Measurements from ENCODE around the gene PHACTR2. TPM values are rescaled to one million over a fixed set of nuclear protein-coding genes. Genes with fewer than 3 reads are reported as not detected.
A peak's percentile ranks its signal among the peaks of the same experiment; 100 is the strongest.

PHACTR2 gene
- total and polyA plus RNA-seq, 2 donors: 5.5 to 9.8 TPM

GRCh38 chr6:143746202-143747119 is 68.7 kb downstream of the PHACTR2 start:
- no peaks in the 10 kb centered on the region for H3K4me1 ChIP-seq (ENCODE audit: control insufficient read depth in 2 of 2, insufficient read depth in 2 of 2, low read length in 2 of 2)
- no peak for DNase-seq (ENCODE audit: low read depth in 6 of 9, low spot score in 9 of 9)
- peak overlapping the region in 1 of 2 donors; percentile 19 for H3K27ac ChIP-seq (ENCODE audit: low read depth in 1 of 2, low read length in 1 of 2)
- no peaks in the 10 kb centered on the region for H3K27me3 ChIP-seq (ENCODE audit: control insufficient read depth in 2 of 2, insufficient read depth in 1 of 2, low read length in 1 of 2)
- H3K9me3 ChIP-seq (ENCODE audit: control insufficient read depth in 2 of 2, insufficient read depth in 1 of 2, low read length in 1 of 2): no peaks in the 10 kb centered on the region
- H3K4me3 ChIP-seq (ENCODE audit: low read length in 2 of 2): no peak overlapping the region
- no peaks in the 10 kb centered on the region for H3K36me3 ChIP-seq (ENCODE audit: control insufficient read depth in 2 of 2, insufficient read depth in 2 of 2, low read length in 1 of 2)
- 95% methylated on average over 12 of the region's 12 CpGs for WGBS

GRCh38 chr6:143747347-143747842 is 69.6 kb downstream of the PHACTR2 start:
- Histone ChIP-seq H3K4me1 (ENCODE audit: control insufficient read depth in 2 of 2, insufficient read depth in 2 of 2, low read length in 2 of 2) (no peaks in the 10 kb centered on the region), H3K9me3 (ENCODE audit: control insufficient read depth in 2 of 2, insufficient read depth in 1 of 2, low read length in 1 of 2) (no peaks in the 10 kb centered on the region), H3K27ac (ENCODE audit: low read depth in 1 of 2, low read length in 1 of 2) (no peak overlapping the region), H3K4me3 (ENCODE audit: low read length in 2 of 2) (no peak overlapping the region), H3K36me3 (ENCODE audit: control insufficient read depth in 2 of 2, insufficient read depth in 2 of 2, low read length in 1 of 2) (no peaks in the 10 kb centered on the region), H3K27me3 (ENCODE audit: control insufficient read depth in 2 of 2, insufficient read depth in 1 of 2, low read length in 1 of 2) (no peaks in the 10 kb centered on the region)
- DNase-seq (ENCODE audit: low read depth in 6 of 9, low spot score in 9 of 9): no peak
- WGBS: 97% methylated on average over 8 of the region's 8 CpGs

GRCh38 chr6:143749891-143750290 is 72.1 kb downstream of the PHACTR2 start:
- H3K4me3 ChIP-seq (ENCODE audit: low read length in 2 of 2): no peak overlapping the region
- no peak for DNase-seq (ENCODE audit: low read depth in 6 of 9, low spot score in 9 of 9)
- no peaks in the 10 kb centered on the region for H3K9me3 ChIP-seq (ENCODE audit: control insufficient read depth in 2 of 2, insufficient read depth in 1 of 2, low read length in 1 of 2)
- no peaks in the 10 kb centered on the region for H3K36me3 ChIP-seq (ENCODE audit: control insufficient read depth in 2 of 2, insufficient read depth in 2 of 2, low read length in 1 of 2)
- no peak overlapping the region for H3K27ac ChIP-seq (ENCODE audit: low read depth in 1 of 2, low read length in 1 of 2)
- no peaks in the 10 kb centered on the region for H3K27me3 ChIP-seq (ENCODE audit: control insufficient read depth in 2 of 2, insufficient read depth in 1 of 2, low read length in 1 of 2)
- no peaks in the 10 kb centered on the region for H3K4me1 ChIP-seq (ENCODE audit: control insufficient read depth in 2 of 2, insufficient read depth in 2 of 2, low read length in 2 of 2)
- 90% methylated on average over 1 of the region's 1 CpG for WGBS

- no peak overlapping the region for H3K4me3 ChIP-seq (ENCODE audit: low read length in 2 of 2)
- H3K9me3 ChIP-seq (ENCODE audit: control insufficient read depth in 2 of 2, insufficient read depth in 1 of 2, low read length in 1 of 2): no peaks in the 10 kb centered on the region
- H3K36me3 ChIP-seq (ENCODE audit: control insufficient read depth in 2 of 2, insufficient read depth in 2 of 2, low read length in 1 of 2): no peaks in the 10 kb centered on the region
- H3K4me1 ChIP-seq (ENCODE audit: control insufficient read depth in 2 of 2, insufficient read depth in 2 of 2, low read length in 2 of 2): no peaks in the 10 kb centered on the region
- WGBS: 94% methylated on average over 3 of the region's 3 CpGs
- H3K27me3 ChIP-seq (ENCODE audit: control insufficient read depth in 2 of 2, insufficient read depth in 1 of 2, low read length in 1 of 2): no peaks in the 10 kb centered on the region
- DNase-seq (ENCODE audit: low read depth in 6 of 9, low spot score in 9 of 9): no peak
- no peak overlapping the region for H3K27ac ChIP-seq (ENCODE audit: low read depth in 1 of 2, low read length in 1 of 2)
Measured at GRCh38 chr6:143750877-143751276, 73.1 kb downstream of the PHACTR2 start.

GRCh38 chr6:143752459-143752858 is 74.7 kb downstream of the PHACTR2 start:
- no peaks in the 10 kb centered on the region for H3K9me3 ChIP-seq (ENCODE audit: control insufficient read depth in 2 of 2, insufficient read depth in 1 of 2, low read length in 1 of 2)
- no peak for DNase-seq (ENCODE audit: low read depth in 6 of 9, low spot score in 9 of 9)
- H3K4me3 ChIP-seq (ENCODE audit: low read length in 2 of 2): no peak overlapping the region
- H3K36me3 ChIP-seq (ENCODE audit: control insufficient read depth in 2 of 2, insufficient read depth in 2 of 2, low read length in 1 of 2): no peaks in the 10 kb centered on the region
- WGBS: 96% methylated on average over 2 of the region's 2 CpGs
- no peak overlapping the region for H3K27ac ChIP-seq (ENCODE audit: low read depth in 1 of 2, low read length in 1 of 2)
- no peaks in the 10 kb centered on the region for H3K4me1 ChIP-seq (ENCODE audit: control insufficient read depth in 2 of 2, insufficient read depth in 2 of 2, low read length in 2 of 2)
- H3K27me3 ChIP-seq (ENCODE audit: control insufficient read depth in 2 of 2, insufficient read depth in 1 of 2, low read length in 1 of 2): no peaks in the 10 kb centered on the region

GRCh38 chr6:143753678-143754077 is 75.9 kb downstream of the PHACTR2 start:
- H3K27ac ChIP-seq (ENCODE audit: low read depth in 1 of 2, low read length in 1 of 2): no peak overlapping the region
- no peak for DNase-seq (ENCODE audit: low read depth in 6 of 9, low spot score in 9 of 9)
- no peaks in the 10 kb centered on the region for H3K4me1 ChIP-seq (ENCODE audit: control insufficient read depth in 2 of 2, insufficient read depth in 2 of 2, low read length in 2 of 2)
- H3K4me3 ChIP-seq (ENCODE audit: low read length in 2 of 2): no peak overlapping the region
- no peaks in the 10 kb centered on the region for H3K36me3 ChIP-seq (ENCODE audit: control insufficient read depth in 2 of 2, insufficient read depth in 2 of 2, low read length in 1 of 2)
- no peaks in the 10 kb centered on the region for H3K9me3 ChIP-seq (ENCODE audit: control insufficient read depth in 2 of 2, insufficient read depth in 1 of 2, low read length in 1 of 2)
- 98% methylated on average over 4 of the region's 4 CpGs for WGBS
- no peaks in the 10 kb centered on the region for H3K27me3 ChIP-seq (ENCODE audit: control insufficient read depth in 2 of 2, insufficient read depth in 1 of 2, low read length in 1 of 2)

- Histone ChIP-seq H3K36me3 (ENCODE audit: control insufficient read depth in 2 of 2, insufficient read depth in 2 of 2, low read length in 1 of 2) (no peaks in the 10 kb centered on the region), H3K27ac (ENCODE audit: low read depth in 1 of 2, low read length in 1 of 2) (no peak overlapping the region), H3K4me1 (ENCODE audit: control insufficient read depth in 2 of 2, insufficient read depth in 2 of 2, low read length in 2 of 2) (no peaks in the 10 kb centered on the region), H3K9me3 (ENCODE audit: control insufficient read depth in 2 of 2, insufficient read depth in 1 of 2, low read length in 1 of 2) (no peaks in the 10 kb centered on the region), H3K27me3 (ENCODE audit: control insufficient read depth in 2 of 2, insufficient read depth in 1 of 2, low read length in 1 of 2) (no peaks in the 10 kb centered on the region), H3K4me3 (ENCODE audit: low read length in 2 of 2) (no peak overlapping the region)
- 97% methylated on average over 4 of the region's 4 CpGs for WGBS
- no peak for DNase-seq (ENCODE audit: low read depth in 6 of 9, low spot score in 9 of 9)
Measured at GRCh38 chr6:143754204-143754603, 76.4 kb downstream of the PHACTR2 start.

GRCh38 chr6:143755301-143755744 is 77.6 kb downstream of the PHACTR2 start:
- H3K4me1 ChIP-seq (ENCODE audit: control insufficient read depth in 2 of 2, insufficient read depth in 2 of 2, low read length in 2 of 2): no peaks in the 10 kb centered on the region
- H3K36me3 ChIP-seq (ENCODE audit: control insufficient read depth in 2 of 2, insufficient read depth in 2 of 2, low read length in 1 of 2): no peaks in the 10 kb centered on the region
- H3K9me3 ChIP-seq (ENCODE audit: control insufficient read depth in 2 of 2, insufficient read depth in 1 of 2, low read length in 1 of 2): no peaks in the 10 kb centered on the region
- H3K27ac ChIP-seq (ENCODE audit: low read depth in 1 of 2, low read length in 1 of 2): no peak overlapping the region
- no peak overlapping the region for H3K4me3 ChIP-seq (ENCODE audit: low read length in 2 of 2)
- 94% methylated on average over 5 of the region's 5 CpGs for WGBS
- no peak for DNase-seq (ENCODE audit: low read depth in 6 of 9, low spot score in 9 of 9)
- no peaks in the 10 kb centered on the region for H3K27me3 ChIP-seq (ENCODE audit: control insufficient read depth in 2 of 2, insufficient read depth in 1 of 2, low read length in 1 of 2)

- H3K4me3 ChIP-seq (ENCODE audit: low read length in 2 of 2): no peak overlapping the region
- H3K9me3 ChIP-seq (ENCODE audit: control insufficient read depth in 2 of 2, insufficient read depth in 1 of 2, low read length in 1 of 2): no peaks in the 10 kb centered on the region
- H3K4me1 ChIP-seq (ENCODE audit: control insufficient read depth in 2 of 2, insufficient read depth in 2 of 2, low read length in 2 of 2): no peaks in the 10 kb centered on the region
- WGBS: 98% methylated on average over 5 of the region's 5 CpGs
- H3K27ac ChIP-seq (ENCODE audit: low read depth in 1 of 2, low read length in 1 of 2): no peak overlapping the region
- H3K36me3 ChIP-seq (ENCODE audit: control insufficient read depth in 2 of 2, insufficient read depth in 2 of 2, low read length in 1 of 2): no peaks in the 10 kb centered on the region
- no peak for DNase-seq (ENCODE audit: low read depth in 6 of 9, low spot score in 9 of 9)
- no peaks in the 10 kb centered on the region for H3K27me3 ChIP-seq (ENCODE audit: control insufficient read depth in 2 of 2, insufficient read depth in 1 of 2, low read length in 1 of 2)
Measured at GRCh38 chr6:143757346-143757832, 79.6 kb downstream of the PHACTR2 start.
